ENCODE measurements around the gene ARRB1. TPM values are rescaled to one million over a fixed set of nuclear protein-coding genes. Genes with fewer than 3 reads are reported as not detected.

ARRB1 gene
- total RNA-seq, 6 experiments from 2014 or later: 10.8 to 14.4 (median 11.2) TPM

- no peak for DNase-seq
- H3K4me1 Mint-ChIP-seq (ENCODE audit: low read depth): no peaks in the 10 kb centered on the region
- no peak overlapping the region for H3K27ac Mint-ChIP-seq
- no peak for TF ChIP-seq CTCF (IDR thresholded peaks at IDR 0.05)
- no peaks in the 10 kb centered on the region for H3K9me3 Mint-ChIP-seq
- no peaks in the 10 kb centered on the region for H3K36me3 Mint-ChIP-seq (ENCODE audit: low read depth)
- H3K4me3 Mint-ChIP-seq: peak overlapping the region; percentile 72
- peaks cover 63% of the 10 kb centered on the region for H3K27me3 Mint-ChIP-seq (ENCODE audit: insufficient read depth)
Measured at GRCh38 chr11:75242722-75243600, 108.5 kb downstream of the ARRB1 start.

- peak; percentile 36 for TF ChIP-seq CTCF (IDR thresholded peaks at IDR 0.05)
- Mint-ChIP-seq H3K27me3 (ENCODE audit: insufficient read depth) (peaks cover 57% of the 10 kb centered on the region), H3K4me3 (peak overlapping the region; percentile 72), H3K9me3 (no peaks in the 10 kb centered on the region), H3K27ac (no peak overlapping the region), H3K36me3 (ENCODE audit: low read depth) (no peaks in the 10 kb centered on the region), H3K4me1 (ENCODE audit: low read depth) (no peaks in the 10 kb centered on the region)
- DNase-seq: no peak
Measured at GRCh38 chr11:75241906-75242644, 109.4 kb downstream of the ARRB1 start.

GRCh38 chr11:75241036-75241905 lies 110.2 kb downstream of the ARRB1 start:
- peak; percentile 87 for TF ChIP-seq CTCF (IDR thresholded peaks at IDR 0.05)
- Mint-ChIP-seq H3K27ac (no peak overlapping the region), H3K36me3 (ENCODE audit: low read depth) (no peaks in the 10 kb centered on the region), H3K9me3 (no peaks in the 10 kb centered on the region), H3K27me3 (ENCODE audit: insufficient read depth) (peaks cover 54% of the 10 kb centered on the region), H3K4me3 (peak overlapping the region; percentile 72), H3K4me1 (ENCODE audit: low read depth) (no peaks in the 10 kb centered on the region)
- peak; percentile 75 for DNase-seq

- TF ChIP-seq CTCF (IDR thresholded peaks at IDR 0.05): no peak
- Mint-ChIP-seq H3K4me3 (no peak within 1 kb of the TSS), H3K27ac (no peak within 1 kb of the TSS), H3K36me3 (ENCODE audit: low read depth) (no peaks in the 10 kb centered on the region), H3K9me3 (no peaks in the 10 kb centered on the region), H3K4me1 (ENCODE audit: low read depth) (no peaks in the 10 kb centered on the region), H3K27me3 (ENCODE audit: insufficient read depth) (peaks cover 51% of the 10 kb centered on the region)
- DNase-seq: no peak
Measured at GRCh38 chr11:75240311-75241035, 111.0 kb downstream of the ARRB1 start, which contains the start of gene TPBGL. TSS of gene TPBGL (plus strand) at chr11:75240774. CDS start at chr11:75241050, 276 bp downstream.

All from HFFc6 (cell line).